22Rv1 (cell line): ENCODE results near the gene ATP2B2.

Source experiments
- CTCF ChIP-seq: fragments of 450-650 bp; IDR thresholded peaks from 2 replicates; pipeline ENCODE4 v1.5.1; 2017; ENCODE audit warnings: mild to moderate bottlenecking
- ZFX ChIP-seq: fragments of 450-650 bp; IDR thresholded peaks from 2 replicates; pipeline ENCODE4 v1.6.1; 2017; ENCODE audit warnings: antibody characterized with exemption, borderline replicate concordance

- TF ChIP-seq CTCF (no peak), ZFX (no peak)
Measured at GRCh38 chr3:10286596-10287295, 218.6 kb downstream of the ATP2B2 start.
